HG02943 (cell line): ENCODE measurements around the gene LYPD1.

ENCODE experiments used
- ATAC-seq: cut with Tn5 transposase; IDR thresholded peaks from one replicate; pipeline ENCODE4 v1.9.1; 2021; ENCODE audit warnings: mild to moderate bottlenecking, low read depth, moderate library complexity; ENCODE audit not compliant: unreplicated experiment

LYPD1 gene

GRCh38 chr2:132599556-132599955 lies 70.4 kb downstream of the LYPD1 start:
- no peak for ATAC-seq

GRCh38 chr2:132598536-132598935 lies 71.5 kb downstream of the LYPD1 start:
- ATAC-seq = no peak

- ATAC-seq = no peak
Measured at GRCh38 chr2:132597831-132598230, 72.2 kb downstream of the LYPD1 start.

GRCh38 chr2:132597166-132597565 lies 72.8 kb downstream of the LYPD1 start:
- ATAC-seq = no peak

- no peak for ATAC-seq
Measured at GRCh38 chr2:132595693-132596092, 74.3 kb downstream of the LYPD1 start.

GRCh38 chr2:132595186-132595585 lies 74.8 kb downstream of the LYPD1 start:
- no peak for ATAC-seq
